GM12801 (cell line): ENCODE results near the gene TMEM40.

Experiments
- TF ChIP-seq, protein P1 (sequence below): IDR thresholded peaks from one replicate; pipeline ENCODE4 v1.5.1; 2011; ENCODE audit warnings: control low read depth; ENCODE audit not compliant: insufficient read length; ENCODE audit errors: extremely low read depth

Gene TMEM40

DNA sequence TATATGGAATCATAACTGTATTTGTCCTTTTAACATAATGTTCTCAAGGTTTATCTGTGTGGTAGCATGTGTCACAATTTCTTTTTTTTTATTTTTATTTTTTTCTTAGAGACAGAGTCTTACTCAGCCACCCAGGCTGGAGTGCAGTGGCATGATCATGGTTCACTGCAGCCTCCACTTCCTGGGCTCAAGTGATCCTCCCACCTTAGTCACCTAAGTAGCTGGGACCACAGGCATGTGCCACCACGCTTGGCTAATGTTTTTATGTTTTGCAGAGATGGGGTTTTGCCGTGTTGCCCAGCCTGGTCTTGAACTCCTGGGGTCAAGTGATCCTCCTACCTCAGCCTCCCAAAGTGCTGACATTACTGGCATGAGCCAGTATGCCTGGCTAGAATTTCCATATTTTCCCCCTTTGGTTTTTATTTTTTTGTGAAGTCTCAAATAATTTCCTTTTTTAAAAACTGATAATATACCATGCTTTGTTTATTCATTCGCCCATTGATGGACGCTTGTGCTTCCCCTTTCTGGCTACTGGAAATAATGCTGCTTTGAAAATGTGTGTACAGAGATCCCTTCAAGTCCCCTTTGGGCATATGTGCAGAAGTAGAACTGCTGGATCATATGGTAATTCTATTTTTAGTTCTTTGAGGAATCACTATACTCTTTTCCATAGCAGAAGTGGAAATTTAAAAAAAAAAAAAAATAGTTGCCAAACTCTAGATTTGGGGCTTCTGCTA lies 28.4 kb downstream of the TMEM40 start:
- TF ChIP-seq, protein P1, sequence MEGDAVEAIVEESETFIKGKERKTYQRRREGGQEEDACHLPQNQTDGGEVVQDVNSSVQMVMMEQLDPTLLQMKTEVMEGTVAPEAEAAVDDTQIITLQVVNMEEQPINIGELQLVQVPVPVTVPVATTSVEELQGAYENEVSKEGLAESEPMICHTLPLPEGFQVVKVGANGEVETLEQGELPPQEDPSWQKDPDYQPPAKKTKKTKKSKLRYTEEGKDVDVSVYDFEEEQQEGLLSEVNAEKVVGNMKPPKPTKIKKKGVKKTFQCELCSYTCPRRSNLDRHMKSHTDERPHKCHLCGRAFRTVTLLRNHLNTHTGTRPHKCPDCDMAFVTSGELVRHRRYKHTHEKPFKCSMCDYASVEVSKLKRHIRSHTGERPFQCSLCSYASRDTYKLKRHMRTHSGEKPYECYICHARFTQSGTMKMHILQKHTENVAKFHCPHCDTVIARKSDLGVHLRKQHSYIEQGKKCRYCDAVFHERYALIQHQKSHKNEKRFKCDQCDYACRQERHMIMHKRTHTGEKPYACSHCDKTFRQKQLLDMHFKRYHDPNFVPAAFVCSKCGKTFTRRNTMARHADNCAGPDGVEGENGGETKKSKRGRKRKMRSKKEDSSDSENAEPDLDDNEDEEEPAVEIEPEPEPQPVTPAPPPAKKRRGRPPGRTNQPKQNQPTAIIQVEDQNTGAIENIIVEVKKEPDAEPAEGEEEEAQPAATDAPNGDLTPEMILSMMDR, result no peak

DNA sequence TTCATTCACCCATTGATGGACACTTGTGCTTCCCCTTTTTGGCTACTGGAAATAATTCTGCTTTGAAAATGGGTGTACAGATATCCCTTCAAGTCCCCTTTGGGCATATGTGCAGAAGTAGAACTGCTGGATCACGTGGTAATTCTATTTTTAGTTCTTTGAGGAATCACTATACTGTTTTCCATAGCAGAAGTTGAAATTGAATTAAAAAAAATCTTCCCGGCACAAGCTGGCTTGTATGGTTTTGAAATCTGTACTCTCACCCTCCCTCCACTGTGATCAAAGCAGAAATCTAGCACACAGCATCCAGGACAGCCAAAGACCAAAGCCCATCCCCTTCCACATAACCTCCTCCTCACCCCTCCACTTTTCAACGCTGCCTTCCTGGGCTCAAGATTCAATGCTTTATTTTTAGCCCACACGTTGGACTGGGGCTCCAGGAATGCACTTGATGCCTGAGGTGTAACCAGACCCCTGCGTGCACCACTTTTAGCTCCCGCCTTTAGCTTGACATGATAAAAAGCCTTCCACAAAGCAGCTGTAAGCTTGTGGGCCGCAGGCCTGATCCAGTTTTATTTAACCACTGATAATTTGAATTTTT lies 29.9 kb downstream of the TMEM40 start:
- TF ChIP-seq, protein P1, result no peak

DNA sequence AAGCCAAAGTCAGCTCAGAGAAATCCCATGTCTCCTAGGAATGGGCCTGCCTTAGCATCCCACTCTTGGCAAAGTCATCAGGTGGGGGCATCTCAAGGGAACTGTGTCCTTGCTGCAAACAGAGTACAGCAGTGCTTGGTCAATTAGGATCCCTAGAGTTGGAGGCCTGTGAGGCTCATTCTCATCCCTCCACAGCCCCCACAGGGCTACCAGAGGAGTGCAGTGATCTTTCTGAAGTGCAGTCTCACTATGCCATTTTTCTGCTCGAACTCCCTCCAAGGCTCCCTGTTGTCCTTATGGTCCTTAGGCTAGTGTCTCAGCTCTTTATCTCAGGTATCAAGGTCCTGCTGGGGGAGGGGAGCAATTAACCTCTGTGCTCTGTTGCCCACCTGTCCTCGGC lies 31.1 kb downstream of the TMEM40 start:
- TF ChIP-seq, protein P1, result no peak

DNA sequence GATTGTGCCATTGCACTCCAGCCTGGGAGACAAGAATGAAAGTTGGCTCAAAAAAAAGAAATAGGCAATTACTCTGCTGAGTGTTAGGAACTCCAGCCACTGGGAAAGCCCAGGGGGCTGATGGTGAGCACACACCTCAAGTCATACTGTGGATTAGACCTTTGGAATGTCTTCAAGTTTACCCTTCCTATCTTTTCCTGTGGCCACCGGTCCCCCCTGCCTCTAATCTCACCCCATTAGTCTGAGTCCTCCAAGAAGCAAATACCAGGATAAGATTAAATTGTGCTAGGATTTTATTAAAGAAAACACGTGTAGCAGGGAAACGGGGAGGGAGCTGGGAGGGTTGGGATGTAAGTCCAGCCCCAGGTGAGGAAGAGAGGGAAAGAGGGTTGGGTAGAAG lies 31.6 kb downstream of the TMEM40 start:
- TF ChIP-seq, protein P1, result no peak

DNA sequence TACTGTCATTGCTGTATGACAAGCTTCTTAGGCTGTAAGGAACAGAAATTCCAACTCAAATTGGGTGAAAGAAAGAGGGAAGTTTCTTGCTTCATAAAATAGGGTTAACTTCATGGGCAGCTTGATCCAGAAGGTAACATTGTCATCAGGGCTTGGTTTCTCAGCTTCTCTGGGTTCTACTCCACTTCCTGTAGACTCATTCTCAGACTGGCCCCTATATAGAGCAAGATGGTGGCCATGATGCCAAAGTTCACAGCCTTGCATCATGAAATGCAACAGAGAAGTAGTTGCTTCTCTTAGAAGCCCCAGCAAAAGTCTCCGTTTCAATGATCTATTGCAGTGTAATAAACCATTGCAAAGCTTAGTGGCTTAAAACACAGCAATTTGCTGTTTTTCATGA lies 33.6 kb downstream of the TMEM40 start:
- TF ChIP-seq, protein P1, result no peak

GRCh38 chr3:12724794-12725193 lies 34.3 kb downstream of the TMEM40 start:
- TF ChIP-seq, protein P1, result no peak

DNA sequence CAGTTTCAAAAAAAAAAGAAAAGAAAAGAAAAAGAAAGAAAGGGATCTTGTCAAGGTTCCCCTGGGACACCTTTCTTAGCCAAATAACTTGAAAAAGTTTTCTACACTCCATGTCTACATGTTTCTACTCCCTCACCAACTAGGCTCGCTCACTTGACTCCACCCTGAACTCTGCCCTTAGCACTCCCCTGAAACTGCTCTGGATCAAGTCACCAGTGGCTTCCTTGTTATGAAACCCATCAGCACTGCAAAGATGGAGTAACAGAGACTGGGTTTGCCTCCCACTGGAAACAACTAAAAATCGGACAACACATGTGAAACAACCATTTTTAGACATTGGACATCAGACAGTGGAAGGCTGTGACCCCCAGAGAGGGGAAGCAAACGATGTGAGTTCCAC lies 36.8 kb downstream of the TMEM40 start:
- TF ChIP-seq, protein P1, result no peak
